Osteocyte (in vitro differentiated cells): ENCODE results near the gene THBD. TPM values are rescaled to one million over a fixed set of nuclear protein-coding genes. Genes with fewer than 3 reads are reported as not detected.

ENCODE experiments used
- DNase-seq: peaks from one replicate; pipeline ENCODE4 v3.0.0; 2021; ENCODE audit warnings: mixed read lengths; ENCODE audit not compliant: unreplicated experiment; ENCODE audit errors: extremely low spot score
- H3K27ac Mint-ChIP-seq: one replicate; pipeline ENCODE4 v1.8.0; 2021; ENCODE audit warnings: mild to moderate bottlenecking, mixed read lengths; ENCODE audit not compliant: unreplicated experiment
- H3K27me3 Mint-ChIP-seq: one replicate; pipeline ENCODE4 v1.8.0; 2021; ENCODE audit warnings: mixed read lengths; ENCODE audit not compliant: unreplicated experiment
- H3K36me3 Mint-ChIP-seq: one replicate; pipeline ENCODE4 v1.8.0; 2021; ENCODE audit warnings: mixed read lengths; ENCODE audit not compliant: unreplicated experiment
- H3K4me1 Mint-ChIP-seq: one replicate; pipeline ENCODE4 v1.8.0; 2021; ENCODE audit warnings: mixed read lengths; ENCODE audit not compliant: unreplicated experiment
- H3K4me3 Mint-ChIP-seq: one replicate; pipeline ENCODE4 v1.8.0; 2021; ENCODE audit warnings: mild to moderate bottlenecking, moderate library complexity, mixed read lengths; ENCODE audit not compliant: unreplicated experiment
- H3K9me3 Mint-ChIP-seq: one replicate; pipeline ENCODE4 v1.8.0; 2021; ENCODE audit warnings: mixed read lengths; ENCODE audit not compliant: unreplicated experiment
- CTCF ChIP-seq: fragments of 200-600 bp; sonication (generic); IDR thresholded peaks from 2 replicates; pipeline ENCODE4 v1.5.0; 2021; ENCODE audit warnings: antibody characterized with exemption, mild to moderate bottlenecking, moderate library complexity
- total RNA-seq: library from RNA; stranded (reverse); gene quantifications from 2 replicates; pipeline ENCODE4 v1.2.1, GENCODE V29; 2021

THBD gene
- total RNA-seq, 1 donor from 2014 or later: 66.3 TPM

DNA sequence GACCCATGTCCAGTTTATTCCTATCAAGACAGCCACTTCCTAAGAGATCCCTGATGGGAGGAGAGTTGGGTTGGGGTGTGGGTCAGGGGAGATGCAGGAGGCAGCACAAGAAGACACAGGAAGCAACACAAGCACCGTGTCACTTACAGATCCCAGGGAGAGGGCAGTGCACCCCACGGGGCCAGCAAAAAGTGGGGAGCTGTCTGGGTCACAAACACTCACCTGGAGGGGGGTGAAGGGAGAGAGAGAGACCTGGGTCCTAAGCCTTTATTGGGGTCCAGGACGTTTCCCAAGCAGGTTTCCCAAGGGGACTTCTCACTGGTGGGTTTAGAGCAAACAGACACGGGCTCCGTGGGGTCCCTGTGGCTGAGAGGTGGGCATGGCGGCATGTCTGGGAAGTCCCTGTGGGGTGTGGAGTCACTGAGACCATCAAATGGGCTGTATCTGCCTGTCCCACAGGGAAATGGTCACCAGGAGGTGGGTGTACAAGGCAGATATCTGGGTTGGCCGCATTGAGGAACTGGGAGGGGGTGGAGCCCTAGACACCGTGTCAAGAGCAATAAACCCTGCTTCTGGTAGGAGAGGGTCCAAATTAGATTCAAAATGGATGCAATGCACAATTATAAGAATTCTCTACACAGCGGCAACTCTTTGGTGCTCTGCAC lies 38.2 kb upstream of the THBD start:
- Mint-ChIP-seq H3K4me1 (peaks cover 14% of the 10 kb centered on the region), H3K36me3 (no peaks in the 10 kb centered on the region), H3K27me3 (no peaks in the 10 kb centered on the region), H3K9me3 (no peaks in the 10 kb centered on the region), H3K4me3 (no peak overlapping the region), H3K27ac (no peak overlapping the region)
- DNase-seq: peak; percentile 65
- no peak for TF ChIP-seq CTCF

- no peak for TF ChIP-seq CTCF
- peak; percentile 80 for DNase-seq
- no peaks in the 10 kb centered on the region for H3K36me3 Mint-ChIP-seq
- H3K27me3 Mint-ChIP-seq: no peaks in the 10 kb centered on the region
- H3K27ac Mint-ChIP-seq: no peak overlapping the region
- H3K9me3 Mint-ChIP-seq: no peaks in the 10 kb centered on the region
- H3K4me3 Mint-ChIP-seq: no peak overlapping the region
- peaks cover 9% of the 10 kb centered on the region for H3K4me1 Mint-ChIP-seq
These were observed 37.5 kb upstream of the THBD start for GRCh38 chr20:23086931-23087411.

DNA sequence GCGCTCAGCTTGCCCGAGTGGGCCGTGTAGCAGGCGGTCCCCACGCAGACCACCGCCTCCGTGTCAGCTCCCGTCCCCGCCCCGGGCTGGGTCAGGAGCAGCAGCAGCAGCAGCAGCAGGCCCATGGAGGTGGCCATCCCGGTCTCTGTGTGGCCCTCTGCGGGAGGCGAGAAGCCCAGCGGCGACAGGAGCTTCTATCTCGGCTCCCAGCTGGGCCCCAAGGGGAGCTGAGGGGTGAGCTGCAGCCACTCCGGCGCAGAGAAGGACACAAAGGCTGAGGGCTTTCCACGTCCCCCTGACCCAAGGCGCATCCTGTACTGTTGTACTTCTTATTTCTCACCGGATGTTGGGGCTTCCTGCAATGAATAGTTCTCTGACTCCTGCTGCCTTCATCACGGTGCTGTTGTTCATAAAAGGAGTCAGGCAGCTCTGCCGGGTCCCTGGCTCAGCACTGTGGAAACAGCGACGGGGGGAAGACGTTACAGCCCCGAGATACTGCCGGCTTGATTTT lies 36.6 kb upstream of the THBD start, which contains the start of gene CD93:
Gene CD93, minus strand, starts transcription at position 269 of the 511 bp plus-strand sequence. Its CDS starts 132 bp downstream, at position 137.
- H3K4me3 Mint-ChIP-seq: no peak within 1 kb of the TSS
- peaks cover 9% of the 10 kb centered on the region for H3K4me1 Mint-ChIP-seq
- peak; percentile 80 for DNase-seq
- no peaks in the 10 kb centered on the region for H3K9me3 Mint-ChIP-seq
- H3K36me3 Mint-ChIP-seq: no peaks in the 10 kb centered on the region
- no peak for TF ChIP-seq CTCF
- H3K27me3 Mint-ChIP-seq: no peaks in the 10 kb centered on the region
- peak within 1 kb of the TSS; percentile 27 for H3K27ac Mint-ChIP-seq

GRCh38 chr20:23085436-23086055 lies 36.1 kb upstream of the THBD start:
- Mint-ChIP-seq H3K4me1 (peaks cover 9% of the 10 kb centered on the region), H3K36me3 (no peaks in the 10 kb centered on the region), H3K9me3 (no peaks in the 10 kb centered on the region), H3K27ac (no peak overlapping the region), H3K27me3 (no peaks in the 10 kb centered on the region), H3K4me3 (no peak overlapping the region)
- DNase-seq: no peak
- TF ChIP-seq CTCF: no peak

DNA sequence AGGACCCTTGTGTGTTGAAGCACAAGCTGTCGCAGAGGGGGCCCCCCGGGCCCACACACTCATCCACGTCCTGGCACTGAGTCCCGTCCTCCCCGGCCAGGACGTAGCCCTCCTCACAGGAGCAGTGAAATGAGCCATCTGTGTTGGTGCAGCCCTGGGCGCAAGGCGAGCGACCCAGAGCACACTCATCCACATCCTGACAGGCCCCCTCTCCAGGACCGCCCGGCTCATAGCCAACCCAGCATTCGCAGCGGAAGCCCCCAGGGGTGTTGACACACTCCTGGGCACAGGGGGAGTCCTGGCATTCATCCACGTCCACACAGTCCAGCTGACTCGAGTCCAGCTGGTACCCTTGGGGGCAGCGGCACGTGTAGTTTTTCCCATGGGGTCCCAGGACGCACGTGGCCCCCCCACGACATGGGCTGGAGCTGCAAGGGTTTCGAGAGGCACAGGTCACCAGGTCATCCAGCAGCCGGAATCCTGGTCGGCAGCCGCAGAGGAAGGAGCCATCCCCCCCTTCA lies 35.4 kb upstream of the THBD start:
- Mint-ChIP-seq H3K4me1 (peaks cover 9% of the 10 kb centered on the region), H3K27ac (no peak overlapping the region), H3K36me3 (no peaks in the 10 kb centered on the region), H3K4me3 (no peak overlapping the region), H3K27me3 (peaks cover under 1% of the 10 kb centered on the region), H3K9me3 (no peaks in the 10 kb centered on the region)
- DNase-seq: no peak
- no peak for TF ChIP-seq CTCF
